Measurements from ENCODE around the gene C16orf54.
A peak's percentile ranks its signal among the peaks of the same experiment; 100 is the strongest.
"Not testable (repeated sequence)": the region's sequence is repeated elsewhere in the genome, so short reads cannot be mapped to it uniquely, and the experiment has no call there.

C16orf54 gene, protein sequence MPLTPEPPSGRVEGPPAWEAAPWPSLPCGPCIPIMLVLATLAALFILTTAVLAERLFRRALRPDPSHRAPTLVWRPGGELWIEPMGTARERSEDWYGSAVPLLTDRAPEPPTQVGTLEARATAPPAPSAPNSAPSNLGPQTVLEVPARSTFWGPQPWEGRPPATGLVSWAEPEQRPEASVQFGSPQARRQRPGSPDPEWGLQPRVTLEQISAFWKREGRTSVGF

DNA sequence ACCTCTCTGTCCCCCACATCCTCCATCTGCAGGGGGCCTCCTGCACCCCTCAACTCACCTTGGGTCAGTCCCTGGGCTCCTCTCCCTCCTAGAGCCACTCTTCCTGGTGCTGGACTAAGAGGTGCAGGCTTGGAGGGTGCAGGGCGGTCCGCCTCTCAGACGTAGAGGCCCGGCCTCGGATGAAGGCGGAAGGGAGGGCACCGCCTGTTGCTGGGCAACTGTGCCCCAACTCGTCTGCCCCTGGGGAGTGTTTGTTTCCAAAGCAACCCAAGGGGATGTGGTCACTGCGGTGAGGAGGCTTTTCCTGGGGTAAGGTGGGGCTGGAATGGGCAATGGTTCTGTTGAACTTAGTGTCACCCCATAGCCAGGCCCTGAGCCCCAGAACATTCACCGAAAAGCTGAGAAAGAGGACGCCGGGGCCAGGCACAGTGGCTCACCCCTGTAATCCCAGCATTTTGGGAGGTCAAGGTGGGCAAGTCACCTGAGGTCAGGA, at the start of gene C16orf54:
Gene C16orf54 (minus strand): TSS at position 138 of the 493 bp plus-strand sequence. CDS start 1,039 bp downstream, outside the sequence.
- no peak for DNase-seq

DNA sequence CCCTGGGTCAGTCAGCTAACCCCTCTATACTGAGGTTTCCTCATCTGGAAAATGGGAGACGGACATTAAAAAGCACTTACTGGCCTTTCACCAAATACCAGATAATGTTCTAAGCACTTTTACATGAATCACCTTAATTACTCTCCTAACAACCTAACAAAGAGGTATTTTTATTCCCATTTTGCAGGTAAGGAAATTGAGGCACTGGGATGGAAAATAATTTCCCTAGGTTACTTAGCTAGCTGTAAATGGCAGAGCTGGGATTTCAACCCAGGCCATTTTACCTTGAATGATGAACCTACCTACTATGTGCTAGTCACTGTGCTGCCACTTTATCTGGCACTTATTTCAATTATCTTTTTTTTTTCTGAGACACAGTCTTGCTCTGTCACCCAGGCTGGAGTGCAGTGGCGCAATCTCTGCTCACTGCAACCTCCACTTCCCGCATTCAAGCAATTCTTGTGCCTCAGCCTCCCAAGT, 48.5 kb upstream of the C16orf54 start:
- no peak for DNase-seq

DNA sequence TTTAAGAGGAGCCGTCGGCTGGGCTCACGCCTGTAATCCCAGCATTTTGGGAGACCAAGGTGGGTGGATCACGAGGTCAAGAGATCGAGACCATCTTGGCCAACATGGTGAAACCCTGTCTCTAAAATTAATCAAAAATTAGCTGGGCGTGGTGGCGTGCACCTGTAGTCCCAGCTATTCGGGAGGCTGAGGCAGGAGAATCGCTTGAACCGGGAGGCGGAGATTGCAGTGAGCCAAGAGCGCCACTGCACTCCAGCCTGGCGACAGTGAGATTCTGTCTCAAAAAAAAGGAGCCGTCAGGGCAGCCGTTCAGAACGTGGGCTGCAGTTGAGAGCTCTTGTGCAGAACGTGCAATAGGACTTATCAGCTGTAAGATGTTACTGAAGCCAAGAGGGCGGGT, 47.4 kb upstream of the C16orf54 start:
- DNase-seq: not testable (repeated sequence)

DNA sequence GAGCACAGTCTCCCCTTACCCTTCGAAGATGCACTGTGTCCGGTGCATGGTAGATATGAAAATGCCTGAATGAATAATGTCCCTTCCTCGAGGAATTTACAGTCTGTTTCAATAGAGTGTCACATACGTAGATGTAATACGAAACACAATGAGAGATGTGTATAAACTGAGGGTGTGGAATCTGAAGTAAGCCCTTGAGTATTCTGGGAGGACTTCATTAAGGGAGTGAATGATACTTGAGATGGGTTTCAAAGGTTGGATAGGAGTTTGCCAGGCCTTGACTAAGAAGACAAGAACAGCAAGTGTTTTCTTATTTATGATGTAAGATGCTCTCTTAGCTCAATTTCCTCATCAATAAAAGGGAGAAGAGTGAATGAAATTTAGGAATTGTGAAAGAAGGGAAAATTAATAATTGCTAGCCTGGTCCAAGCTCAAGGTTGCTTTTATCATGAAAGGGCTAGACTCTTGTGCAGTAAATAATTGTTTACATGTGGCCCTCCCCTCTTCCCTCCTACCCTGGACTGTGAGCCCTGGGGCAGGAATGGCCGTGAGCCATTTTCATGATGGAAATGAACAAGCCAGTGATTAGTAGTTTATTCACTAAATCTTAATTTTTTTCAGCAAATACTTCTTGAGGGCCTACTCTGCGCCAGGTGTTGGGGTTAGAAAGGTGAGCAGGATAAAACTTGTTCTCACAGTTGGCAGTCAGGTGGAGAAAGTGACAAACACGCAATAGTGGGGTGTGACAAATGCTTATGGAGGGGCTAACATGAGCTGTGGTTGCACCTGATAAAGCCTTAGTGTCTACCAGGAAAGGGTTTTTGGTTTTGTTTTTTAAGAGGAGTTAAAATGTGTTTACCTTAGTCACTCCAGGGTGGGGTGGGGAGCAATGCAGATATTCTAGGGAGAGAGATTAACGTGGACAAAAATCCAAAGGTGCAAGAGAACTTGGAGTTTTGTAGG, 46.3 kb upstream of the C16orf54 start:
- no peak for DNase-seq

DNA sequence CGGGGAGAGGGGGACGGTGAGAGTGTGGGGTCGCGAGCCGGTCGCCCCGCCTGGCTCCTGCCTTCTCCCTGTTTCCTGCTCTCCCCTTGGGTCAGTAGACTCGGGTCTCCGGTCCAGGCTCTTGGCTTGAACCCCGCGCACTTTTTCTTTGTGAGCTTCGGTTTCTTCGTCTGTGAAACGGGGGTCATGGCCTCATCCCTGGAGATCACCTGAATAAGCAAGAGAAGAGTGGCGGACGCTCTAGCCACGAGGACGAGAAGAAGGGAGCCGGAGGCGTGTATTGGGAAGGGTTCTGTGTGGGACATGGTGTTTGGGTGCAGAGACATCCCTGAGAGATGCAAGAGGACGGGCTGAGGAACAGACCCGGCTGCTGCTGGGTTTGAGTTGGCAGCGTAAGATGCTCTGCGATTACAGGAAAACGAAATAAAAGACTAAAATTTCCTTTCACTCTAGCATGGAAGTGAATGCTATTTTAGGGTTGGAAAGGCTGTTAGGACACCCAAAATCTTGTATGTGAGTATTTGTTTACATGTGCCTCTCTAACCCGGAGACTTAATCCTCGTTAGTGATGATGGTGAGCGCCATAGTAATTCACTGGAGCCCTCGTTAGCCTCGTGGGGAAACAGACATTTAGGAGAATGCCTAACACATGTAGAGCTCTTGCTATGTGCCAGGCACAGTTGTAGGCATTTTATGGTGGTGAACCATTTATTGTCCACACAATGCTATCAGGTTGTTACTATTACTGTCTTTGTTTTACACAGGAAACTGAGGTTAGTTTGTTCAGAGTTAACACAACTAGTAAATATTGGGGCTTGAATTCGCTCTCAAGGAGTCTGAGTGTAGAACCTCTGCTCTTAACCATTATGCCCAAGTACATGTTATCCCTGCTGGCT, 45.4 kb upstream of the C16orf54 start:
- no peak for DNase-seq

DNA sequence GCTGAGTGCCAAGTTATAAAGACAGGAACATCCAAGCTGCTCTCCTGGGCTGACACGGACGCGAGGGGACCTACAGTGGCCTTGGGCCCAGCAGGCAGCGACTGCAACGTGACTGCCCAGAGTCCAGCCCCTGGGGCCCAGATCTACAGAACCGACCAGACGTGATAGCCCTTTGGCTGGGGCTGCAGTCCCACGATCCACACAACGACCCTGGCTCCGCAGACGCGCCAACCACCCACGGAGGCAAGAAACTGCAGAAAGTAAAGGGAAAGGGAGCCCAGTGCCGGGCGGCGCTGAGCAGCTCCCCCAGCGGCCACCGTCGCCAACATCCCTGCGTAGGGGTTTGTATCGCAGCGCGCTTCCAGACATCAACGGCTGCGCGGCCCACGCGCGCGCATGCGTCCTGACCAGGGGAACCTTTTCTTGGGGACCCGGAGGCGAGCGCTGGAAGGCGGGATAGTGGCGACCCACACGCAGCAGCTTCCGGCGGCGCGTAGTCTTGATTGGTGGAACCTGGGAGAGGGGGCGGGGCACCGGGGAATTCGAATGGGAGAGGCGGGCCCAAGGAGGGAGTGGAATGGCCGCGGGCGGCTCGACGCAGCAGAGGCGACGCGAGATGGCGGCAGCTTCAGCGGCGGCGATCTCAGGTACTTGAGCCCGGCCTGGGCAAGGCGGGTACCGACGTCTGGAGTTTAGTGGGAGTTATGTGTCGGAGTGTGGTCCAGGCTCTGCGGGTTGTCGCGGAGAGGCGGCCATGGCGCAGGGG, 44.6 kb upstream of the C16orf54 start, which contains the start of gene KIF22:
Gene KIF22 (plus strand): TSS at position 569 of the 766 bp plus-strand sequence. CDS start 9 bp downstream, at position 578.
- DNase-seq: peak; percentile 99

DNA sequence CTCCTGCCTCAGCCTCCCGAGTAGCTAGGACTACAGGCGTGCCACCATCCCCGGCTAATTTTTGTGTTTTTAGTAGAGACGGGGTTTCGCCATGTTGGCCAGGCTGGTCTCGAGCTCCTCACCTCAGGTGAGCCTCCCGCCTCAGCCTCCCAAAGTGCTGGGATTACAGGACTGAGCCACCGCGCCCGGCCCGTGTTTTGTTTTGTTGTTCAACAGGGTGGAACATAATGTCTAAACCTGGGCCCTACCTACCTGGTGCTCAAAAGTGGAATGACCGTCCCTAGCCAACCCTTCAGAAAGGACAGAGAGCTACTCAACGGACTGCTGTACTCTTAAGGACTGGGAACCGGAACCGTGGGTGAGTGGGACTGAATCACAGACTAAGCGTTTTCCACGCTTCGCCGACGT, 44.0 kb upstream of the C16orf54 start:
- DNase-seq: peak in 1 of 2 experiments; percentile 49

DNA sequence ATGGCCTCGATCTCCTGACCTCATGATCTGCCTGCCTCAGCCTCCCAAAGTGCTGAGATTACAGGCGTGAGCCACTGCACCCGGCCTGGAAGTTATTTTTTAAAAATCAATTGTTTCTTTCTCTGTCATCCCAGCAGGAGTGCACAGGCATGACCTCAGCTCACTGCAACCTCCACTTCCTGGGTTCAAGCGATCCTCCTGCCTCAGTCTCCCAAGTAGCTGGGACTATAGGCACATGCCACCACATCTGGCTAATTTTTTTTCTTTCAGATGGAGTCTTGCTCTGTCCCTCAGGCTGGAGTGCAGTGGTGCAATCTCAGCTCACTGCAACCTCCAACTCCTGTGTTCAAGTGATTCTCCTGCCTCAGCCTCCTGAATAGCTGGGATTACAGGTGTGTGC, 41.4 kb upstream of the C16orf54 start:
- not testable (repeated sequence) for DNase-seq

DNA sequence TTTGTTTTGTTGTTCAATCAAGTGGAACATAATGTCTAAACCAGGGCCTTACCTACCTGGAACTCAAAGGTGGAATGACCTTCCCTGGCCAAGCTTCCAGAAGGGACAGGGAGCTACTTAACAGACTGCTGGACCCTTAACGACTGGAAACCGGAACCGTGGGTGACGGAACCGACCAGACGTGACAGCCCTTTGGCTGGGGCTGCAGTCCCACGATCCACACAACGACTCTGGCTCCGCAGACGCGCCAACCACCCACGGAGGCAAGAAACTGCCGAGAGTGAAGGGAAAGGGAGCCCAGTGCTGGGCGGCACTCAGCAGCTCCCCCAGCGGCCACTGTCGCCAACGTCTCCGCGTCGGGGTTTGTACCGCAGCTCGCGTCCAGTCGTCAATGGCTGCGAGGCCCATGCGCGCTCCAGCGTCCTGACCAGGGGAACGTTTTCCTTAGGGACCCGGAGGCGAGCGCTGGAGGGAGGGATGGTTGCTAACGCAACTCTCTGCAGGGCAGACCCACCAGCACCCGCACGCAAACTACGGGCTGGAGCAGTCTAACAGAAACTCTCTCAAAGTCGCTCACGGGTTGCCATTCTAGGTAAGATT, 39.2 kb upstream of the C16orf54 start:
- no peak for DNase-seq

DNA sequence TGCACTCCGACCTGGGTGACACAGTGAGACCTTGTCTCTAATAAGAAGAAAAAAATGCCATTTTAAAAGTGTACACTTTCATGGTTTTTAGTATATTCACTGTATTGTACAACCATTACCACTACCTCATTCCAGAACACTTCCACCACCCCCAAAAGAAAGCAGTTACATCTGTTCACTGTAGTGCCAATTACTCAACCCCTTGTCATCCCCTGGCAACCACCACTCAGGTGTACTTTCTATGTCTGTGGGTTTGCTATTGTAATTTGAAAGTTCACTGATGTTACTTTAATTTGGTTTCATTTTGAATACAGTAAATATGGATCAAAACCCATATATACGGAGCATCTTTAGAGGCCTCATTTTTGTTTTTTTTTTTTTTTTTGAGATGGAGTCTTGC, 38.4 kb upstream of the C16orf54 start:
- DNase-seq: no peak

DNA sequence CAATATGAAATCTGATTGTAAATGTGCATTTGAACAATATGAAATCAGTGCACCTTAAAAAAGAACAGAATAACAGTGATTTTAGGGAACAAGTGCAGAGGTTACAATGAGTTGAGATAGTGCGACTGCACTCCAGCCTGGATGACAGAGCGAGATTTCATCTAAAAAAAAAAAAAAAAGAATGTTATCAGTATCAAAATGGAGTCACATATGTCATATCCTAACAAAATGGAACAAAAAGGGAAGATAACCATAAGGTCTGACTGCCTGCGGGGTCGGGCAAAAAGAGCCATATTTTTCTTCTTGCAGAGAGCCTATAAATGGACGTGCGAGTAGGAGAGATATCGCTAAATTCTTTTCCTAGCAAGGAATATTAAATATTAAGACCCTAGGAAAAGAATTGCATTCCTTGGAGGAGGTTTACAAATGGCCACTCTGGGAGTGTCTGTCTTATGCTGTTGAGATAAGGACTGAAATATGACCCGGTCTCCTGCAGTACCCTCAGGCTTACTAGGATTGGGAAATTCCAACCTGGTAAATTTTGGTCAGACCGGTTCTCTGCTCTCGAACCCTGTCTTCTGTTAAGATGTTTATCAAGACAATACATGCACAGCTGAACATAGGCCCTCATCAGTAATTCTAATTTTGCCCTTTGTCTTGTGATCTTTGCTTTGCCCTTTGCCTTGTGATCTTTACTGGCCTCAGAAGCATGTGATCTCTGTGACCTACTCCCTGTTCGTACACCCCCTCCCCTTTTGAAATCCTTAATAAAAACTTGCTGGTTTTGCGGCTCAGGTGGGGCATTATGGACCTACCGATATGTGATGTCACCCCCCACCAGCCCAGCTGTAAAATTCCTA, 37.5 kb upstream of the C16orf54 start:
- not testable (repeated sequence) for DNase-seq

DNA sequence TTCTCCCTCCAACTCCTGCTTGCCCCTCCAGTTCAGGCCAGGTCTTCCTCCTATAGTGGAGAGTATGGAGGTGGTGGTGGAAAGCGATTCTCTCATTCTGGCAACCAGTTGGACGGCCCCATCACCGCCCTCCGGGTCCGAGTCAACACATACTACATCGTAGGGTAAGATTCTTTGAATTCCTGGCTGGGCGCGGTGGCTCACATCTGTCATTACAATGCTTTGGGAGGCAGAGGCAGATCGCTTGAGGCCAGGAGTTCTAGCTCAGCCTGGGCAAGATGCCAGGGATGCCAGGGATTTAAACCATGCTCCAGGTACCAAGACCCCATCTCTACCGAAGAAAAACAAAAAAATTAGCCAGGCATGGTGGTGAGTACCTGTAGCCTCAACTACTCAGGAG, 33.7 kb upstream of the C16orf54 start:
- DNase-seq: no peak

DNA sequence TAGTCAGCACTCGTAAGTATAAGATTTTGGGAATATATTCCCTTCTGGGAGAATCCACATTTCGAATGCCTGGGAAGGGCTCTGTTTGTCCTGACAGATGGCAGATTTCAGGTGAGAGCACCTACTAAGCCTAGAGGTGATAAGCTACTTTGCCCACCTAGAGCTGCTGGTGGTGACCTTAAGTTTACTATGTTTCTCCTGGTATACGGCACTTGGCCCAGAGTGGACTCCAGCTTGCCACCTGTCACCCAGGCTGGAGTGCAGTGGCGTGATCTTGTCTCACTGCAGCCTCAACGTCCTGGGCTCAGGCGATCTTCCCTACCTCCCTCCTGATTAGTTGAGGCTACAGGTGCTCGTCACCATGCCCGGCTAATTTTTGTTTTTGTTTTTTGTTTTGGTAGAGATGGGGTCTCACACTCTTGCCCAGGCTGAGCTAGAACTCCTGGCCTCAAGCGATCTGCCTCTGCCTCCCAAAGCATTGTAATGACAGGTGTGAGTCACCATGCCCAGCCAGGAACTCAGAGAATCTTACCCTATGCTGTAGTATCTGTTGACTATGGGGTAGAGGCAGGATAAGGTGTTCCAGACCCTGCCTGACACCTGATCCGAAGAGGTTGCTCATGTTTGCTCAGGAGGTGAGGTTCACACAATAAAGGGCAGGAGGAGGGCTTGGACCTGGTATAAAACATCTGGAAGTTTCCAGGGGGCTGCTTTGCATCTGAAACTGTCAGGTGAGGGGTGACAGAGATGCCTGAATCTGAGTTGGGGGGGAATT, 32.0 kb upstream of the C16orf54 start, which contains the start of gene ZG16:
Gene ZG16 (plus strand): TSS at position 681 of the 775 bp plus-strand sequence. CDS start 1,011 bp downstream, outside the sequence.
- DNase-seq: no peak

DNA sequence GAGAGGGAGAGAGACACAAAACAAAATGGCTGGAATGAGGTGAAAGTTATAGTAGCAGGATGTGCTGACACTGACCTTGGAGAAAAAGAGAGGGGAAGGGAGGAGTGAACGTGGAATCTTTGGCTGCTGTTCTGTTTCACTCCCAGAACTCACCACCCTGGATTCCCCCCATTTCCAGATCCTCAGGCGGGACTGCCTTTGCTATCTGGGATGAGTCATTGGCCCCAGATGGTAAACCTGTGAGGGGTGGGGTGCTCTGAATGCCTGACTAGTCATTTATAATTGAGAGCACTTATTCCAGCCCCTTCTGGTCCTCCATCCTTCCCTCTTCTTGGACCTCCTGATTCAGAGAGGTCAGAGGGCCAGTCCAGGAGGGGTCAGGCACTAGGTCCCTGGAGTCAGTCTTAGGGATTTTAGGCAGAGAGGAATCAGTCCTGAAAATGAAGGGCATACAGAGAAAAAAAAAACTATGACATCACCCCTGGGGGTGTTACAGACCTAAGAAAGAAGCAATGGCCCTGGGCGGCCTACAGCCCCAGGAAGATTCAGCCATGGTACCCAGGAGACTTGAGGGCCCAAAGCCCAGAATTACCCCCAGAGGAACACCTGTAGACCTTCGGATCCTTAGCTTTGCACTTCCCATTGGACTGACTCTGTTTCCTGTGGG, 30.1 kb upstream of the C16orf54 start:
- DNase-seq: no peak

DNA sequence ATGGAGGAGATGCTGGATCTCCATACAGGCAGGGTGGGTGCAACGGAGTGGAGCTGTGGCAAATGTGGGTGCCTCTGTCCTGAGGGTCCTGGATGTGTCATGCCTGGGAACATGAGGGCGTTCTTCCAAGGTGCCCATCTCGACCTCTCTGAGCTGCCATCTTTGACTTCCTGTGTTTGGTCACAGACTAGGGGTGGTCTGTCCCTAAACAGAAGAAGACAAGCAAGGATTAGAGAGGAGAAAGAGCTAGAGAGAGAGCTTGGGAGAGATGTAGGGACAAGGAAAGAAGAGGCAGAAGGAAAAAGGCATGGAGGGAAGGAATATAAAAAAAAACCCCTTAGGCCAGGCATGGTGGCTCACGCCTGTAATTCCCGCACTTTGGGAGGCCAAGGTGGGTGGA, 28.9 kb upstream of the C16orf54 start:
- no peak for DNase-seq

DNA sequence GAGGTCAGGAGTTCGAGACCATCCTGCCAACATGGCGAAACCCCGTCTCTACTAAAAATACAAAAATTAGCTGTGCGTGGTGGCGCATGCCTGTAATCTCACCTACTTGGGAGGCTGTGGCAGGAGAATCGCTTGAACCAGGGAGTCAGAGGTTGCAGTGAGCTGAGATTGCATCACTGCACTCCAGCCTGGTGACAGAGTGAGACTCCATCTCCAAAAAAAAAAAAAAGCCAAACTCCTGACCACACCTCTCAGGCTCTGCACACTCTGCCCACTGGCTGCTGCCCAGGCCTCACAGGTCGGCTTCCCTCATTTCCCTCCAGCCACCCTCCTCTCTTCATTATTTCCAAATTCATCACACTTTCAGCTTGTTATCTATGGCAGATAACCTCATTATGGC, 26.5 kb upstream of the C16orf54 start:
- DNase-seq: not testable (repeated sequence)

DNA sequence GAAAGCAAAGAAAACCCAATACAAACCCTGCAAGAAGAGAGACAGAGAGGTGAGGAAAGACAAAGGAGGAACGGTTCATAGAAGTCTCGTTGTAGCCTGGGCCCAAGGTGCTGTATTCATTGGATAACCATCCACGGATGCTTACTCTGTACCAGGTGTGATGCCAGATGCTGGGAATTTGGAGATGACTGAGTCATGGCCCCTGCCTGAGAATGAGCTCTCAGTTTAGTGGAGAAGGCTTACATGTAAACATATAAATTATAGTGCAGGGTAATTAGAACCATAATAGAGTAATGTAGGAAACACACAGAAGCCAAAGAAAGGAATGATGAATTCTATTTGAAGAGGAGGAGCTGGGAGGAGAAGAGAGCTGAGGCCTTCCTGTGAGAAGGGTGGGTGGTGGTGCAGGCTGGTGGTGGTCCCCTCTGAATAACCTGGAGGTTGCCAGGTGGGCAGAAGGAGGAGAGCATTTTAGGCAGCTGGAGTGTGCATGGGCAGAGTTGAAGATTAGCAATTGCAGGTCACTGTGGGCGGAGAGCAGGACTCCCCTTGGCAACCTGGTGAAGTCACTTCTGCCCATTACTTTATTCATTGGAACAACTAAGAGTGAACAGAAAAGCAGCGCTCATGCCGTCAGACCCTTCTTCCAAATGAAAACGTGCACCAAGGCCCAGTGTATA, 24.6 kb upstream of the C16orf54 start:
- no peak for DNase-seq

DNA sequence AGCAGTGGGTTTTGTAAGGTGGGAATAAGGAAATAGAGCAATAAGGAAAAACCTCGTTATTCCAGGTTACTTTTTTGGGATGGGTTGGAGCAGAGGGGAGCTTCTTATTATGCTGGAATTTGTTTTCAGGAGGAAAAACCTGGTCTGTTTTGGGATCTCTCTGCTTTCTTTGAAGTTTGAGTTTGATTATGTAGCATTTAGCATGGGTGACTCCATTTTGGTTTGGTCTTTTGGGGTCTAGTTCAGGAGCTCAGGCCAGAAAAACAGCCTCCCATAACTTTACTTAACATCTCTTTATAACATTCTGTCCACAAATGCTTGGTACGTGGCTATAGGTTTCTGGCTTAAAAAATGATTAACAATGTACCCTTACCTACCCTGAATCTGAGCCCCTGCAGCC, 23.7 kb upstream of the C16orf54 start:
- no peak for DNase-seq
